HEK293 (cell line): ENCODE results near the gene PRG2.

ENCODE experiments used
- CTCF ChIA-PET: fragments of 350-600 bp; formaldehyde crosslinking; extraction: SDS; loops from one replicate; lab custom pipeline; 2021; ENCODE audit warnings: antibody characterized with exemption; lab: Yijun Ruan, JAX
- POLR2A ChIA-PET: fragments of 300-600 bp; formaldehyde crosslinking; extraction: SDS; loops from one replicate; lab custom pipeline; 2020; ENCODE audit warnings: antibody characterized with exemption, inconsistent platforms; lab: Yijun Ruan, JAX
- H3K27ac ChIP-seq: fragments of 200-500 bp; sonication (Bioruptor generic); 2 replicates; pipeline ENCODE4 v1.5.1; 2014; ENCODE audit warnings: low read depth, low read length, control low read depth, inconsistent platforms; ENCODE audit errors: extremely low read depth
- H3K36me3 ChIP-seq, 2 experiments: fragments of 200-500 bp in 1 of 2; sonication (Bioruptor generic) in 1 of 2; 1 replicate in 1 of 2; 2 replicates in 1 of 2; pipeline ENCODE4 v1.5.1; 2014 to 2017; ENCODE audit warnings: inconsistent platforms in 2 of 2, low read length in 2 of 2; ENCODE audit not compliant: control insufficient read depth in 2 of 2, insufficient read depth in 1 of 2
- H3K4me1 ChIP-seq: fragments of 200-500 bp; sonication (Bioruptor generic); 2 replicates; pipeline ENCODE4 v1.5.1; 2014; ENCODE audit warnings: mild to moderate bottlenecking, low read length, inconsistent platforms; ENCODE audit not compliant: control insufficient read depth, insufficient read depth
- H3K4me3 ChIP-seq: 2 replicates; pipeline ENCODE4 v1.5.1; 2011; ENCODE audit warnings: low read depth, mild to moderate bottlenecking, control low read depth, low read length, moderate library complexity
- H3K9me3 ChIP-seq: fragments of 200-500 bp; sonication (Bioruptor generic); 2 replicates; pipeline ENCODE4 v1.5.1; 2014; ENCODE audit warnings: low read depth, low read length, inconsistent platforms; ENCODE audit not compliant: control insufficient read depth, insufficient read depth
- AEBP2 ChIP-seq: fragments of 450-650 bp; formaldehyde crosslinking; IDR thresholded peaks from 2 replicates; pipeline ENCODE4 v1.5.1; 2016; ENCODE audit warnings: missing biosample characterization, missing genetic modification characterization, borderline replicate concordance
- HOXA7 ChIP-seq: sonication (generic); formaldehyde crosslinking; IDR thresholded peaks from 2 replicates; pipeline ENCODE4 v1.8.1; 2022; ENCODE audit warnings: missing genetic modification reagents, borderline replicate concordance
- OSR2 ChIP-seq: fragments of 450-650 bp; formaldehyde crosslinking; IDR thresholded peaks from 2 replicates; pipeline ENCODE4 v1.5.1; 2016; ENCODE audit warnings: missing biosample characterization, missing genetic modification characterization
- SP2 ChIP-seq: fragments of 450-650 bp; formaldehyde crosslinking; IDR thresholded peaks from 2 replicates; pipeline ENCODE4 v1.5.1; 2016; ENCODE audit warnings: missing biosample characterization, missing genetic modification characterization
- ZNF10 ChIP-seq: fragments of 450-650 bp; formaldehyde crosslinking; IDR thresholded peaks from 2 replicates; pipeline ENCODE4 v1.5.1; 2017; ENCODE audit warnings: missing biosample characterization, missing genetic modification characterization
- ZNF121 ChIP-seq: fragments of 450-650 bp; formaldehyde crosslinking; IDR thresholded peaks from 2 replicates; pipeline ENCODE4 v1.5.1; 2016; ENCODE audit warnings: missing biosample characterization, missing genetic modification characterization
- ZNF140 ChIP-seq: fragments of 450-650 bp; formaldehyde crosslinking; IDR thresholded peaks from 2 replicates; pipeline ENCODE4 v1.5.1; 2016; ENCODE audit warnings: missing biosample characterization, missing genetic modification characterization
- ZNF174 ChIP-seq: fragments of 450-650 bp; formaldehyde crosslinking; IDR thresholded peaks from 2 replicates; pipeline ENCODE4 v1.5.0; 2017; ENCODE audit warnings: missing biosample characterization, mild to moderate bottlenecking, missing genetic modification characterization
- ZNF239 ChIP-seq: fragments of 450-650 bp; formaldehyde crosslinking; IDR thresholded peaks from 2 replicates; pipeline ENCODE4 v1.5.1; 2016; ENCODE audit warnings: missing biosample characterization, missing genetic modification characterization
- ZNF26 ChIP-seq: fragments of 450-650 bp; formaldehyde crosslinking; IDR thresholded peaks from 2 replicates; pipeline ENCODE4 v1.5.1; 2016; ENCODE audit warnings: missing biosample characterization, missing genetic modification characterization
- ZNF302 ChIP-seq: fragments of 450-650 bp; formaldehyde crosslinking; IDR thresholded peaks from 2 replicates; pipeline ENCODE4 v1.5.1; 2016; ENCODE audit warnings: missing biosample characterization, missing genetic modification characterization, low read depth
- ZNF324 ChIP-seq: fragments of 450-650 bp; formaldehyde crosslinking; IDR thresholded peaks from 2 replicates; pipeline ENCODE4 v1.5.1; 2016; ENCODE audit warnings: missing biosample characterization, missing genetic modification characterization
- ZNF335 ChIP-seq: fragments of 450-650 bp; formaldehyde crosslinking; conservative IDR thresholded peaks from 2 replicates; pipeline ENCODE4 v1.5.1; 2016; ENCODE audit warnings: missing biosample characterization, missing genetic modification characterization
- ZNF341 ChIP-seq: fragments of 450-650 bp; formaldehyde crosslinking; IDR thresholded peaks from 2 replicates; pipeline ENCODE4; 2016; ENCODE audit warnings: low read depth, missing biosample characterization, missing genetic modification characterization
- ZNF350 ChIP-seq: fragments of 450-650 bp; formaldehyde crosslinking; IDR thresholded peaks from 2 replicates; pipeline ENCODE4 v1.5.0; 2017; ENCODE audit warnings: missing biosample characterization, mild to moderate bottlenecking, missing genetic modification characterization
- ZNF354C ChIP-seq: fragments of 450-650 bp; formaldehyde crosslinking; IDR thresholded peaks from 2 replicates; pipeline ENCODE4 v1.5.1; 2016; ENCODE audit warnings: missing biosample characterization, missing genetic modification characterization, low read depth, borderline replicate concordance
- ZNF423 ChIP-seq: fragments of 450-650 bp; formaldehyde crosslinking; IDR thresholded peaks from 2 replicates; pipeline ENCODE4 v1.5.1; 2016; ENCODE audit warnings: missing biosample characterization, missing genetic modification characterization
- ZNF501 ChIP-seq: fragments of 450-650 bp; formaldehyde crosslinking; IDR thresholded peaks from 2 replicates; pipeline ENCODE4 v1.5.1; 2016; ENCODE audit warnings: missing biosample characterization, missing genetic modification characterization
- ZNF548 ChIP-seq: fragments of 450-650 bp; formaldehyde crosslinking; IDR thresholded peaks from 2 replicates; pipeline ENCODE4 v1.5.1; 2016; ENCODE audit warnings: missing biosample characterization, missing genetic modification characterization
- ZNF692 ChIP-seq: fragments of 450-650 bp; formaldehyde crosslinking; IDR thresholded peaks from 2 replicates; pipeline ENCODE4 v1.5.1; 2016; ENCODE audit warnings: missing biosample characterization, missing genetic modification characterization
- ZSCAN16 ChIP-seq: fragments of 450-650 bp; formaldehyde crosslinking; IDR thresholded peaks from 2 replicates; pipeline ENCODE4 v1.5.1; 2016; ENCODE audit warnings: missing biosample characterization, missing genetic modification characterization

PRG2 gene

GRCh38 chr11:57390535-57390934 lies at the start of gene PRG2:
PRG2 (minus strand) TSS chr11:57390650; CDS start chr11:57389944, 706 bp downstream.
- POLR2A ChIA-PET, result no interaction called here
- Histone ChIP-seq H3K4me1 (no peaks in the 10 kb centered on the region), H3K9me3 (no peaks in the 10 kb centered on the region), H3K27ac (no peak within 1 kb of the TSS), H3K4me3 (no peak within 1 kb of the TSS), H3K36me3 (no peaks in the 10 kb centered on the region)
- CTCF ChIA-PET, result interaction anchor here (0.6 kb wide), 1 partner anchor 1414 kb away, joined by 7 read pairs; no protein-coding TSS in a partner anchor
- TF ChIP-seq HOXA7 (CRISPR knock-in tag) (no peak), ZNF341 (tag by site-specific recombination) (no peak), ZSCAN16 (tag by site-specific recombination) (no peak), OSR2 (tag by site-specific recombination) (no peak), ZNF121 (no peak), ZNF335 (tag by site-specific recombination) (no peak), ZNF423 (tag by site-specific recombination) (no peak), ZNF239 (no peak), SP2 (tag by site-specific recombination) (no peak)

GRCh38 chr11:57439786-57440185 lies 49.3 kb upstream of the PRG2 start:
- no peaks in the 10 kb centered on the region for H3K9me3 ChIP-seq
- no peak for TF ChIP-seq ZNF140 (tag by site-specific recombination)
- TF ChIP-seq AEBP2, result no peak
- TF ChIP-seq ZNF324 (tag by site-specific recombination), result no peak
- TF ChIP-seq ZNF501 (tag by site-specific recombination), result no peak
- no peak for TF ChIP-seq ZNF302 (tag by site-specific recombination)
- no peak for TF ChIP-seq ZNF354C (tag by site-specific recombination)
- TF ChIP-seq ZNF10 (tag by site-specific recombination), result no peak
- TF ChIP-seq ZNF174 (tag by site-specific recombination), result no peak
- no peaks in the 10 kb centered on the region for H3K36me3 ChIP-seq
- H3K27ac ChIP-seq, result no peak overlapping the region
- H3K4me1 ChIP-seq, result no peaks in the 10 kb centered on the region
- ChIA-PET CTCF (no interaction called here), POLR2A (no interaction called here)
- no peak overlapping the region for H3K4me3 ChIP-seq

GRCh38 chr11:57438345-57439285 lies 48.2 kb upstream of the PRG2 start:
- Histone ChIP-seq H3K4me1 (no peaks in the 10 kb centered on the region), H3K27ac (no peak overlapping the region), H3K36me3 (no peaks in the 10 kb centered on the region), H3K9me3 (no peaks in the 10 kb centered on the region), H3K4me3 (no peak overlapping the region)
- CTCF ChIA-PET, result no interaction called here
- POLR2A ChIA-PET, result no interaction called here
- no peak for TF ChIP-seq ZNF350 (tag by site-specific recombination)
- TF ChIP-seq ZNF692 (tag by site-specific recombination), result no peak
- no peak for TF ChIP-seq ZNF548 (tag by site-specific recombination)
- no peak for TF ChIP-seq ZNF26
